NCI-H2227 treated with DMSO at 0.1 percent for 48 hours (cell line): ENCODE measurements around the gene UPP2.

Source experiments
- DNase-seq: peaks from one replicate; lab custom pipeline; 2025; lab: John Stamatoyannopoulos, UW

The UPP2 gene

GRCh38 chr2:158104903-158105302 lies 3.2 kb downstream of the UPP2 start:
- no peak for DNase-seq

DNA sequence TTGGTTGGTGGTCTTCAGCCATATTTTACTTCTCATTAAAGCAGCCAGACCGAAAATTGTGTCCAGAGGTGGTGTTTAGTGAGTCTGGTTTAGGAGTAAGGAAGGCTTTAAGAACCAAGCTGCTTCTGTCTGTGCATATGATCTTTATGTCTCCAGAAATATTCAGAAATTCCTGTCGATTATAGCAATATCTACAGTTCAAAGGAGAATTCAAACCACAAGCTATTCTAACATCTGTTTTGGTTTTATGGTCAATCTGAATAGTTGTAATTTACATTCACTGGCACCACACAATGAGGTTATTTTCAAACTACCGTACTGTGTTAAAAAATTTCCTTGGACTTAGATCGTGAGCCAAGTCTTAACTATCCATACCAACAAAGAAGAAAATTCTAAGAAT lies 11.3 kb downstream of the UPP2 start:
- DNase-seq, result no peak

GRCh38 chr2:158113741-158114295 lies 12.1 kb downstream of the UPP2 start:
- DNase-seq, result no peak

- no peak for DNase-seq
Observed at GRCh38 chr2:158114516-158114915, 12.8 kb downstream of the UPP2 start.

DNA sequence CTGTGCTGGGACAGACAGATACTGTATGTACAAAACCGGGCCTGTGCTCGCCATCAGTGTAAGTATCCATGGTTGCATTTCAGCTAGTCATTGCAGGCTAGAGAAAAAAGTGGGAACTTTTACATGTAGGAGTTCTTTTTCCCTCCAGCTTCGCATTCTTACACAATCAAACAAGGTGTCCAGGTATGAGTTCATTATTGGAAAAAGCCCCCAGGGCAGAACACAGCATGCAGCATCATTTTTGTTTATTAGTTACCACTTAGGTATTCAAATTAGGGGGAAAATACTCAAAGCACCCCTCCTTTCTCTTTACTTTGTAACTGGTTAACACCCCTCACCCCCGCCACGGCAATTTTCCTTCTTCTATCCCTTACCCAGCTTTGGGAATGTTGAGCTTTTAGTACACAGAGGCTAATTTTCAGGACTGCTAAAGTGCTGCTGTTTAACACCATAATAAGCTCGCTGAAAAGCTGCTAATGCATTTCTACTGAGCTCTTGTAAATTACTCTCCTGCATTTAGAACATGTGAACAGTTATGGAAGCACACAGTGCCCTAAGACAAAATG lies 13.6 kb downstream of the UPP2 start:
- peak; percentile 25 for DNase-seq

- DNase-seq, result no peak
Observed at GRCh38 chr2:158116936-158117335, 15.3 kb downstream of the UPP2 start.

GRCh38 chr2:158120102-158120501 lies 18.4 kb downstream of the UPP2 start:
- DNase-seq, result no peak

DNA sequence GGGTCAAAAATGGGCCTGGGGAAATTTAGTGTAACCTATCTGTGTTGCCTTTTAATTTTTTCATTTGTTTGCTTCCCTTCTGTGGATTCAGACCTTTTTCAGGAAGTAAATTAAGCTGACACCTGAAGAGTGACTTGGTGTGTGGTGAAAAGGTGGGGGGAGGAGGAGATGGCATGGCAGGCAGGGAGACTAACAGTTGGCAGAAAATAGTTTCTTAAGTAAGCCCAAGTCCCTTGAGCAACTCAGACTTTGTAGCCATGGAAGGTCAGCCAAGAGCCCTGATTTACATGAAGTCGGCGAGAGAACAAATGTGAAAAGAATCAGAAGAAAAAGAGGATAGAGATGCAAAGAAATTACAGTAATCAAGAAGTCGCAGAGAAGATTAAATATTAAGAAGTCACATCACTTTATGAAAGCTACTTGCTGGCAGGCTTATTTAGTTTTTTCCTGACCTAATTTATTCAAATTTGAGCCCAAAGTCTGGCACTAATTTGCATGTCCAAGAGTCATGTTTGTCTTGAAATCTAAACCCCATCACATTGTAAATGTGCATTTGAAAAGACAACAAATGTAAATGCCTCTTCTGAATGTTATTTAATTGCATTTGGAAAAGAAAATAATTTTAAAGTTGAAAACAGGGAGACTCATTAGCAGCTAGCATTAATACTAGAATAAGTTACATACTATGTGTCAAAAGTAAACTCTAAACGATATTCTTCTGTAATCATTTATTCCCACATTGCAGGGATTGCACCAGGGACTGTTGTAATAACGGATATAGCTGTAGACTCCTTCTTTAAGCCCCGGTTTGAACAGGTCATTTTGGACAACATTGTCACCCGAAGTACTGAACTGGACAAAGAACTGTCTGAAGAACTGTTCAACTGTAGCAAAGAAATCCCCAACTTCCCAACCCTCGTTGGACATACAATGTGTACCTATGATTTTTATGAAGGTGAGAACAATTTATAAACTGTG lies 19.3 kb downstream of the UPP2 start:
- DNase-seq, result no peak

DNA sequence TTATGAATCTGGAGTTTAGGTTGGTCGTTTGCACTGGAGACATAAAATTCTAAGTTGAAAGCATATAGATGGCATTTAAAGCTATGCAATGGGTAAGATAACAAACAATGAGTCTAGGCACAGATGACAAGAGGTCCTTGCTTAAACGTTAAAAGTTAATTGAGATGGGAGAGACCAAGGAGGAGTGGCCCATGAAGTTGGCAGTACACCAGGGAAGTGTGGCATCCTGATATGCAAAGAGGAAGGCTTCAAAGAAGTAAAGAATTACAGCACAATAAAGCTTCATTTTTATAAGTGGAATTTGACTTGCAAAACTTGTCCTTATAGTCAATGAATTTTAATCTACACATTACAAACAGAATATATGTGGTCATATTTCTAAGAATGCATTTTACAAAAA lies 23.2 kb downstream of the UPP2 start:
- no peak for DNase-seq

- DNase-seq, result no peak
Observed at GRCh38 chr2:158125756-158126498, 24.3 kb downstream of the UPP2 start.

DNA sequence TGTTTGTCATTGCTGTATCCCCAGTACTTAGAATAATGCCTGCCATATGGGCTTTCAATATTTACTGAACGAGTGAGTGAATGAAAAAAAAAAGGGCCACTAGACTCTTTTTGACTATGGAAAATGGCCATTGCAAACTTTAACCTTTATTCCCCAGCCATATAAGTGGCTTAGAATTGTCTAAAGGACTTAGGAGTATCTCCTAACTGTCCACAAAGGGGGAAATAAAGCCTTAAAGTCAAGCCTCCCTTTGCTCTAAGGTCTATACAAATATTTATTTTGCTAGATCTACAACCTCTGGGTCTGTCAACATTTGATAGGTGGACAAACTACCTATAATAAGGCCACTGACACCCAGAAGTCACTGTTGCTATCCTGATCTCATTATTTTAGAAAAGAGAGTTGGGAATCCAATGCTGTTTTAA lies 25.7 kb downstream of the UPP2 start:
- no peak for DNase-seq

GRCh38 chr2:158128168-158128973 lies 26.7 kb downstream of the UPP2 start:
- no peak for DNase-seq

GRCh38 chr2:158129037-158129436 lies 27.4 kb downstream of the UPP2 start:
- DNase-seq, result no peak

DNA sequence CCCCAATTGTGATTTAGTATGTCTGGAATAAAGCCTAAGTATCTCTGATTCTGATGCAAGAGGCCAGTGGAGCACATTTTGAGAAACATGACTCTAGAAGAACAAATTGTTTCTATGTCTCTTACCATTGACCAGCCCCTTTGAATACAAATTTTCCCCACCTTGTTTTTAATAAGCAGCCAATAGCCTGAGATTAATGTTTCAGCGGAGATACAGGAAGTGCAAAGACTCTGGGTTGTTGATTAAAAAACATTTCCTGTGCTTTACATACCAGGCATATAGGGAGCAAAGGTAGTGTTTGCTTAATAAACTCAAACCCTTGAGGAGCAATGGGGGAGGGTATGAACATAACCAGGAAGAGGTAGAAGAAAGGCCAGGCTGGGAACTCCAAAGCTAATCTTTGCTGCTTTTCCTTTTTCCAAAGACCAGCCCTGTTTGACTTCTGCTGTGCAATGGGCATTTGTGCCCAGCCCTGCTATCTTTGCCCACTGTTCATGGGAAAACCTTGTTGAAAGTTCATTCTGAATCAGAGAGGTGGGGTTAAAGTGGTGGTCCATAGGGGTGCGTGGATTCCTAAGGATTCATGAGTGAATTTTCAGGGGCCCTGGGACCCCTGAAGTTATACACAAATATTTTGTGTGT lies 29.3 kb downstream of the UPP2 start:
- DNase-seq, result no peak

- no peak for DNase-seq
Observed at GRCh38 chr2:158131483-158131912, 29.8 kb downstream of the UPP2 start.

DNA sequence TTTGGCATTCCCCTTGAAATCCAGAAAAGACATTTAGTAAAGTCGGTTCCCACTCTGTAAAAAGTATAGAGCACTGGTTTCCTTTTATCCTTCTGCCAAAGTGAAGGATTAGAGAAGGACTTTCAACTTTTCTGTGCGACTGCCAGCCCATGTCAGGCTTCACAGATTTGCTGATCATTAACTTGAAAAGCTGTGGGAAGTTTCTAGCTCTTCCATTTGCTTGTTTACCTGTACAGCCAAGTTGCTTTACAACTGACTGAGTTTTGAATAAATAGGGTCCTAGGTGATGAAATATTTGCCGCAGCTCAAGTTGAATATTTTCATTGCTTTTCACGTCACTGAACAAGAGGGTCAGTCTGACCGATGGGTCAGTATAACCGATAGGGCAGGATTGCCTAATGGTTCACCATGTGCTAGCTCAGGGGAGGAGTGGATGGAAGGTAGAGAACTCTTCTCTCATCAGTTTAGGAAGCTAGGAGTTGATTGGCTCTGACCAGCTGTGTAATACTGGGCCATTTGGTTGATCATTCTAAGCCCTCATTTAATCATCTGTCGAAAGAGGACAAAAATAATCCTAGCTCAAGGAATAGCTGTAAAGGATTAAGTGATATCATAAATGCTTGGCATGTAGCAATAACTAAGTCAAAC lies 30.4 kb downstream of the UPP2 start:
- no peak for DNase-seq

GRCh38 chr2:158134055-158134454 lies 32.4 kb downstream of the UPP2 start:
- DNase-seq, result no peak

GRCh38 chr2:158134655-158135054 lies 33.0 kb downstream of the UPP2 start:
- DNase-seq, result no peak

DNA sequence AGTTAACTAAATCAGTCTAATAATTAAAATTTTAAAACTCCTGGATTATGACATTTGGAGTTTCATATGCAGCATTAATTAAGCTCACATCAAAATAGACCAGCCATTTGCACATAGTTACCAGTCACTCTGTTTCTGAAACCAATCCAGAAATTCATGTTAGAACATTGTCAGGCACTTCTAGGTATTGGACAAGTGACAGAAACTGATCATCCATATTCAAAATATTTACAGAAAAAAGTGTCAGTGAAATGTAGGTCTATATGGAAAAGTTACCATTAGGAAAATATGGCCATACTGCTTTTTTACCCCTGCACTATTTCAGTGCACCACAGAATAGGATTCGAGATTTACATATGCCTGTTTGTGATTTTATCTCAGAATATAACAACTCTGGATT lies 33.4 kb downstream of the UPP2 start:
- DNase-seq, result no peak

DNA sequence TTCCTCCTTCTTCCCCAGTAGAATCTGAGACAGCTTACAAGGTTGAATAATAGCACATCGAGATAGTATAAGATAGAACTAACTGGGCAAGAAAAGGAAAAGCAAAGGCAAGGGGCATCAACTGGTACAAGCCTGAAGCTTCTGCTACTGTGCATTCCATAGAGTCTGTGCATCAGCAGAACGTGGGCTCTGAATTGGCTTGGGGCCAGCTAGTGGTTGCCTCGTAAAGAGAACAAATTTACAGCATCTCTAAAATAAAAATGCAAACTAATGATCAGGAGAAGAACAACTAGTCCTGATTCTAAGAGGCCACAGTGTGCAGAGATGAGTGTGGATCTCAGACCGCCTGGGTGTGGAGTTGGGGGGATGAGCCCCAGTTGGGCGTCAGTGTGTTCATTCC lies 36.6 kb downstream of the UPP2 start:
- DNase-seq, result no peak

- no peak for DNase-seq
Observed at GRCh38 chr2:158140201-158140600, 38.5 kb downstream of the UPP2 start.
